H1 (cell line): Measurements from ENCODE around the gene MRPL4. TPM values are rescaled to one million over a fixed set of nuclear protein-coding genes. Genes with fewer than 3 reads are reported as not detected.

Experiments used
- CTCF ChIA-PET: fragments of 300-600 bp; sonication (Branson Sonifier 250); formaldehyde crosslinking; loops from one replicate; lab custom pipeline; 2021; ENCODE audit not compliant: partially characterized antibody; lab: Charles Lee
- POLR2A ChIA-PET: fragments of 300-600 bp; sonication (Branson Sonifier 250); formaldehyde crosslinking; loops from one replicate; lab custom pipeline; 2021; ENCODE audit warnings: inconsistent platforms; ENCODE audit not compliant: partially characterized antibody; lab: Charles Lee
- DNase-seq, 2 experiments: peaks; one replicate each; pipeline versions ENCODE4 v3.0.0 to v3.0.0-alpha.2; 2010 to 2022; ENCODE audit warnings: low spot score in 2 of 2, low read depth in 1 of 2, mixed read lengths in 1 of 2
- FAIRE-seq: peaks from 2 replicates; lab custom pipeline; 2011; peaks lifted over from hg19 to GRCh38; lab: Jason Lieb, UNC
- H2AFZ ChIP-seq: 2 replicates; pipeline ENCODE4 v1.8.1; 2012; ENCODE audit warnings: low read length, inconsistent platforms
- H2AK5ac ChIP-seq: 2 replicates; pipeline ENCODE4 v1.6.1; 2013; ENCODE audit warnings: low read depth, low read length
- H2BK120ac ChIP-seq: replicated peaks from 2 replicates; pipeline ENCODE3; 2013; ENCODE audit warnings: low read depth, low read length, inconsistent platforms
- H2BK12ac ChIP-seq: 2 replicates; pipeline ENCODE4 v1.6.1; 2013; ENCODE audit warnings: low read depth, low read length
- H2BK15ac ChIP-seq: 2 replicates; pipeline ENCODE4 v1.6.1; 2013; ENCODE audit warnings: low read length
- H2BK20ac ChIP-seq: 2 replicates; pipeline ENCODE4 v1.6.1; 2013; ENCODE audit warnings: low read length
- H2BK5ac ChIP-seq: 2 replicates; pipeline ENCODE4 v1.6.1; 2013; ENCODE audit warnings: low read depth, low read length
- H3K14ac ChIP-seq: 2 replicates; pipeline ENCODE4 v1.6.1; 2013; ENCODE audit warnings: inconsistent platforms; ENCODE audit not compliant: insufficient read length
- H3K18ac ChIP-seq: 2 replicates; pipeline ENCODE4 v1.6.1; 2013; ENCODE audit warnings: low read length; ENCODE audit errors: extremely low read depth
- H3K23ac ChIP-seq: 2 replicates; pipeline ENCODE4 v1.6.1; 2013; ENCODE audit warnings: inconsistent platforms; ENCODE audit not compliant: insufficient read length
- H3K23me2 ChIP-seq: 2 replicates; pipeline ENCODE4 v1.6.1; 2013; ENCODE audit warnings: low read depth, low read length
- H3K27ac ChIP-seq: 2 replicates; pipeline ENCODE4 v1.6.1; 2011; ENCODE audit warnings: low read depth, low read length, inconsistent platforms
- H3K27me3 ChIP-seq, 4 experiments: replicated peaks in 1 of 4; 1 replicate in 1 of 4; 2 replicates in 3 of 4; pipeline versions ENCODE4 v1.6.1 to v1.8.1; 2011 to 2013; ENCODE audit warnings: low read length in 3 of 4, mild to moderate bottlenecking in 3 of 4, inconsistent platforms in 2 of 4, mixed read lengths in 2 of 4, moderate library complexity in 1 of 4; ENCODE audit not compliant: control insufficient read depth in 3 of 4, insufficient read depth in 3 of 4; ENCODE audit errors: extremely low read depth in 1 of 4
- H3K36me3 ChIP-seq, 4 experiments: 2 replicates each; pipeline versions ENCODE4 v1.6.1 to v1.8.1; 2011 to 2013; ENCODE audit warnings: mild to moderate bottlenecking in 4 of 4, low read length in 3 of 4, moderate library complexity in 2 of 4, control low read depth in 1 of 4, inconsistent platforms in 1 of 4; ENCODE audit not compliant: insufficient read depth in 4 of 4, control insufficient read depth in 2 of 4
- H3K4ac ChIP-seq: replicated peaks from 2 replicates; pipeline ENCODE3; 2013; ENCODE audit warnings: low read length, low read depth, mixed read lengths, inconsistent platforms; ENCODE audit not compliant: insufficient read length
- H3K4me1 ChIP-seq, 4 experiments: replicated peaks in 1 of 4; 1 replicate in 1 of 4; 2 replicates in 3 of 4; pipeline versions ENCODE4 v1.6.1 to v1.8.1; 2011 to 2013; ENCODE audit warnings: low read length in 3 of 4, inconsistent platforms in 2 of 4, mixed read lengths in 1 of 4; ENCODE audit not compliant: insufficient read depth in 4 of 4, control insufficient read depth in 3 of 4
- H3K4me2 ChIP-seq, 2 experiments: 2 replicates each; pipeline versions ENCODE4 v1.6.1 to v1.8.1; 2011 to 2013; ENCODE audit warnings: low read depth in 2 of 2, low read length in 2 of 2, control low read depth in 1 of 2, inconsistent platforms in 1 of 2, mild to moderate bottlenecking in 1 of 2; ENCODE audit not compliant: insufficient read depth in 1 of 2
- H3K4me3 ChIP-seq, 4 experiments: fragments of 200-600, 300-600 bp in 1 of 4; sonication (generic), shearing (Covaris generic), sonication (Bioruptor Twin) in 1 of 4; 2 replicates each; pipeline versions ENCODE4 v1.5.1 to v1.8.1; 2011 to 2016; ENCODE audit warnings: low read length in 4 of 4, low read depth in 3 of 4, control low read depth in 2 of 4, inconsistent platforms in 2 of 4, mild to moderate bottlenecking in 2 of 4, mixed read lengths in 1 of 4, moderate library complexity in 1 of 4; ENCODE audit not compliant: insufficient read depth in 2 of 4; ENCODE audit errors: extremely low read depth in 1 of 4
- H3K56ac ChIP-seq: replicated peaks from 2 replicates; pipeline ENCODE3; 2013; ENCODE audit warnings: low read depth, mild to moderate bottlenecking, mixed read lengths, low read length, inconsistent platforms; ENCODE audit not compliant: insufficient read length
- H3K79me1 ChIP-seq: 2 replicates; pipeline ENCODE4 v1.6.1; 2013; ENCODE audit warnings: low read depth, low read length, control low read depth
- H3K79me2 ChIP-seq, 2 experiments: 2 replicates each; pipeline versions ENCODE4 v1.6.1 to v1.8.1; 2012 to 2013; ENCODE audit warnings: low read length in 2 of 2, mild to moderate bottlenecking in 2 of 2, inconsistent platforms in 1 of 2; ENCODE audit not compliant: insufficient read depth in 2 of 2, control insufficient read depth in 1 of 2
- H3K9ac ChIP-seq, 4 experiments: replicated peaks in 1 of 4; 1 replicate in 1 of 4; 2 replicates in 3 of 4; pipeline versions ENCODE4 v1.6.1 to v1.8.1; 2011 to 2013; ENCODE audit warnings: low read depth in 3 of 4, low read length in 3 of 4, control low read depth in 2 of 4, mild to moderate bottlenecking in 2 of 4, moderate library complexity in 2 of 4, inconsistent platforms in 1 of 4; ENCODE audit errors: extremely low read depth in 1 of 4
- H3K9me3 ChIP-seq, 2 experiments: 2 replicates each; pipeline versions ENCODE4 v1.6.1 to v1.8.1; 2012 to 2013; ENCODE audit warnings: mild to moderate bottlenecking in 2 of 2, moderate library complexity in 2 of 2, control low read depth in 1 of 2, inconsistent platforms in 1 of 2, low read depth in 1 of 2, low read length in 1 of 2, mixed read lengths in 1 of 2; ENCODE audit not compliant: insufficient read depth in 2 of 2
- H4K20me1 ChIP-seq, 2 experiments: replicated peaks in 1 of 2; 2 replicates each; pipeline versions ENCODE3 to v1.8.1; 2011 to 2013; ENCODE audit warnings: inconsistent platforms in 2 of 2, low read length in 2 of 2, mild to moderate bottlenecking in 1 of 2; ENCODE audit not compliant: insufficient read depth in 2 of 2, control insufficient read depth in 1 of 2
- H4K5ac ChIP-seq: 2 replicates; pipeline ENCODE4 v1.6.1; 2013; ENCODE audit warnings: low read length, low read depth, mixed read lengths, inconsistent platforms; ENCODE audit not compliant: insufficient read length
- H4K8ac ChIP-seq: 2 replicates; pipeline ENCODE4 v1.8.0; 2013; ENCODE audit warnings: mild to moderate bottlenecking, moderate library complexity, low read length, inconsistent platforms; ENCODE audit not compliant: insufficient read depth; ENCODE audit errors: extremely low read depth
- H4K91ac ChIP-seq: replicated peaks from 2 replicates; pipeline ENCODE3; 2013; ENCODE audit warnings: low read length, mixed read lengths, inconsistent platforms; ENCODE audit not compliant: insufficient read length
- CEBPB ChIP-seq: IDR thresholded peaks from 2 replicates; pipeline ENCODE4 v1.6.1; 2012; ENCODE audit warnings: low read depth, low read length
- RBBP5 ChIP-seq: IDR thresholded peaks from 2 replicates; pipeline ENCODE4 v1.7.1; 2012; ENCODE audit warnings: low read depth, mild to moderate bottlenecking, inconsistent platforms, low read length, moderate library complexity, borderline replicate concordance
- WGBS, 2 experiments: shearing (Covaris generic) in 1 of 2; methylation state at CpG; one replicate each; pipeline versions ENCODE4 v1.1.6 to v1.1.7; 2013 to 2015; ENCODE audit warnings: low lambda C conversion rate in 2 of 2, mixed read lengths in 2 of 2, inconsistent platforms in 1 of 2, low coverage in 1 of 2, missing lambda C conversion rate in 1 of 2; ENCODE audit not compliant: insufficient replicate concordance in 2 of 2, insufficient coverage in 1 of 2, insufficient read length in 1 of 2; ENCODE audit errors: extremely low coverage in 1 of 2, missing lambda C conversion rate in 1 of 2; 5-methylcytosine and 5-hydroxymethylcytosine counted together
- polyA plus RNA-seq, 7 experiments: library from polyadenylated mRNA; depleted of rRNA in 3 of 7; stranded (reverse) in 5 of 7; unstranded in 2 of 7; fragments of >200 nt in 5 of 7; fragments of 200-250 nt in 2 of 7; gene quantifications; 1 replicate in 5 of 7; 2 replicates in 1 of 7; 4 replicates in 1 of 7; pipeline versions ENCODE4 v1.2.1 to v1.2.3, GENCODE V29; 2011 to 2013; ENCODE audit warnings: missing spikeins in 2 of 7, mixed read lengths in 2 of 7
- total RNA-seq: library from RNA; stranded (reverse); fragmentation: NEBNext Ultra II Directional; extraction: Animal tissue kit (Norgen Biotek cat#: 25700); gene quantifications from 2 replicates; pipeline ENCODE4 v1.2.1, GENCODE V29; 2021

MRPL4 gene
- total and polyA plus RNA-seq, 2 of the 8 experiments (the other 6 are each of a cell fraction or from before 2014, with no cell fraction given), result 82.3 to 187 TPM

GRCh38 chr19:10214784-10215183 is 37.2 kb upstream of the MRPL4 start:
- H3K27me3 ChIP-seq, result no peaks in the 10 kb centered on the region
- no peaks in the 10 kb centered on the region for H3K79me2 ChIP-seq
- no peak overlapping the region for H2AK5ac ChIP-seq
- H4K8ac ChIP-seq, result no peak overlapping the region
- H2BK5ac ChIP-seq, result no peak overlapping the region
- H2BK20ac ChIP-seq, result no peak overlapping the region
- no peaks in the 10 kb centered on the region for H3K9me3 ChIP-seq
- 83% methylated on average over 5 of the region's 5 CpGs; no CpG with 5 or more reads in 1 of the 2 experiments for WGBS, 2 experiments
- CTCF ChIA-PET, result interaction anchor here (0.9 to 7.5 kb wide), 3 partner anchors 13 to 35 kb away, joined by 3 to 51 read pairs (median 8); no protein-coding TSS in a partner anchor
- H3K36me3 ChIP-seq, result no peaks in the 10 kb centered on the region
- no peak overlapping the region for H3K9ac ChIP-seq
- H3K14ac ChIP-seq, result no peak overlapping the region
- H3K23me2 ChIP-seq, result no peaks in the 10 kb centered on the region
- H4K91ac ChIP-seq, result no peak overlapping the region
- POLR2A ChIA-PET, result interaction anchor here (0.7 to 1.7 kb wide), 3 partner anchors 12 to 48 kb away, joined by 3 to 4 read pairs (median 3); no protein-coding TSS in a partner anchor
- no peak overlapping the region for H3K56ac ChIP-seq
- H3K79me1 ChIP-seq, result no peaks in the 10 kb centered on the region
- H2BK12ac ChIP-seq, result no peak overlapping the region
- H2BK120ac ChIP-seq, result no peak overlapping the region
- H3K4me2 ChIP-seq, result no peak overlapping the region
- DNase-seq (no peak), FAIRE-seq (no peak)
- H3K23ac ChIP-seq, result no peak overlapping the region
- H3K4ac ChIP-seq, result no peak overlapping the region
- H3K27ac ChIP-seq, result no peak overlapping the region
- H4K20me1 ChIP-seq, result no peaks in the 10 kb centered on the region
- H3K4me1 ChIP-seq, result no peaks in the 10 kb centered on the region
- no peak overlapping the region for H4K5ac ChIP-seq
- TF ChIP-seq CEBPB (0 out of 2 replicates have a peak, but pooled peaks have one; percentile 33), RBBP5 (no peak)
- H3K4me3 ChIP-seq, result no peak overlapping the region
- no peak overlapping the region for H2AFZ ChIP-seq
- no peak overlapping the region for H2BK15ac ChIP-seq
- no peak overlapping the region for H3K18ac ChIP-seq
